Measurements from ENCODE around the gene REG1B. TPM values are rescaled to one million over a fixed set of nuclear protein-coding genes. Genes with fewer than 3 reads are reported as not detected.

REG1B gene
- total RNA-seq, 1 donor from 2014 or later = not detected

GRCh38 chr2:79041032-79041448 lies 46.8 kb downstream of the REG1B start:
- Mint-ChIP-seq H3K4me3 (no peak overlapping the region), H3K4me1 (no peaks in the 10 kb centered on the region), H3K27ac (no peak overlapping the region), H3K9me3 (no peaks in the 10 kb centered on the region), H3K27me3 (no peaks in the 10 kb centered on the region), H3K36me3 (ENCODE audit: low read depth) (no peaks in the 10 kb centered on the region)
- no peak for DNase-seq
- intact Hi-C loops (cut with micrococcal nuclease) = no loop called here

- H3K4me3 Mint-ChIP-seq = no peak overlapping the region
- H3K27ac Mint-ChIP-seq = no peak overlapping the region
- intact Hi-C loops (cut with micrococcal nuclease) = no loop called here
- H3K4me1 Mint-ChIP-seq = no peaks in the 10 kb centered on the region
- H3K27me3 Mint-ChIP-seq = no peaks in the 10 kb centered on the region
- no peaks in the 10 kb centered on the region for H3K9me3 Mint-ChIP-seq
- DNase-seq = no peak
- H3K36me3 Mint-ChIP-seq (ENCODE audit: low read depth) = no peaks in the 10 kb centered on the region
These were observed 47.8 kb downstream of the REG1B start for GRCh38 chr2:79039944-79040343.

Other genes with a start within 250 kb of the REG1B start
- not detected in 2 replicates for gene REG3G, start 62.3 kb downstream of the REG1B start, total RNA-seq
- gene REG1A, start 32.5 kb upstream of the REG1B start, total RNA-seq = not detected in 2 replicates
- gene REG3A, start 71.8 kb upstream of the REG1B start, total RNA-seq = not detected in 2 replicates

Data from activated CD4-positive, alpha-beta T cell treated with anti-CD3 and anti-CD28 coated beads, Interleukin-2, amount 10 ng/mL, durations not matched to agents 24 days and 14 days (primary cell).